NCI-H226 (cell line): ENCODE results near the gene NAA16.
"Not testable (repeated sequence)": the region's sequence is repeated elsewhere in the genome, so short reads cannot be mapped to it uniquely, and the experiment has no call there.

ENCODE experiments used
- DNase-seq: peaks from one replicate; pipeline ENCODE4 v3.0.0-alpha.2; 2015

Gene NAA16

DNA sequence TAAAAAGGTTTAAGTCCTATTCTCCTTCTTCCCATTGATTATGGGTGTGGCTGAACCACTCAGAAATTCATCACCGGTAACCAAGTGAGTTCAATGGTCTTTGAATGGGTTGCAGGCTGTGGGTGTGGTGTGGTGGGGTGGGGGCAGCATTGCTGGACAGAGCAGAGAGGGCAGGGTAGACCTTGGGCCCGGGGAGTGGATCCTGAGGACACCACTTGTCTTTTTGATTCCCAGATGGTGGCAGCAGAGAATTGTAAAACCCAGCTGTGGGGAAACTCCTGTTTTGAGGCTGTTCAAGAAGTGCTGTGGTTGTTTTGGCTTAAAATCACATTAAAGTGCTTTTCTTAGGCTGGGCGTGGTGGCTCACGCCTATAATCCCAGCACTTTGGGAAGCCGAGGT lies 100.5 kb downstream of the NAA16 start:
- DNase-seq = no peak

DNA sequence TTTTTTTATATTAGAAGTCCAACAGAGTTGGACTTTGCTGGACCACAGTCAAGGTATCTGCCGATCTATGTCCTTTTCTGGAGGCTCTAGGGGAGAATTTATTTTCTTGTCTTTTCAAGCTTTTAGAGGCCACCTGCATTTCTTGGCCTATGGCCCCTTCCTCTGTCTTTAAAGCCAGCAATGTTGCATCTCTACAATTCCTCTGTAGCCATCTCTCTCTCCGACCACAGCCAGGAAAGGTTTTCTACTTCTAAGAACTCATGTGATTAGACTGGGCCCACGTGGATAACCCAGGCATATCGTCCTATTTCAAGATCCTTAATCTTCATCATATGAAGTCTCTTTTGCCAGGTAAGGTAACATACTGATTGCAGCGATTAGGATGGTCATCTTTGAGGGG lies 102.8 kb downstream of the NAA16 start:
- no peak for DNase-seq

DNA sequence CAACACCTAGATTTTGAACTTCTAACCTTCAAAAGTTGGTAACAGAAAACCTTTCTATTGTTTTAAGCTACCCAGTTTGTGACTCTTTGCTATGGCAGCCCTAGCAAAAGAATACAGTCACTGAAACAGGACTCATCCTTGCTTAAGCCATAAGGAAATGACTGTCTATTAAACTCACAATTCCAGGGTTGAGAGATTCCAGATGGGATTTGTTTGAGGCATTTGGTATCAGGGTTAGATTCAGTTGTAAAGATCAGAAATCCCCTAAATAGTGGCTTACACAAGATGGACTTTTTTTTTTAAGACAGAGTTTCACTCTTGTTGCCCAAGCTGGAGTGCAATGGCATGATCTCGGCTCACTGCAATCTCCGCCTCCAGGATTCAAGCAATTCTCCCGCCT lies 105.2 kb downstream of the NAA16 start:
- DNase-seq = no peak

DNA sequence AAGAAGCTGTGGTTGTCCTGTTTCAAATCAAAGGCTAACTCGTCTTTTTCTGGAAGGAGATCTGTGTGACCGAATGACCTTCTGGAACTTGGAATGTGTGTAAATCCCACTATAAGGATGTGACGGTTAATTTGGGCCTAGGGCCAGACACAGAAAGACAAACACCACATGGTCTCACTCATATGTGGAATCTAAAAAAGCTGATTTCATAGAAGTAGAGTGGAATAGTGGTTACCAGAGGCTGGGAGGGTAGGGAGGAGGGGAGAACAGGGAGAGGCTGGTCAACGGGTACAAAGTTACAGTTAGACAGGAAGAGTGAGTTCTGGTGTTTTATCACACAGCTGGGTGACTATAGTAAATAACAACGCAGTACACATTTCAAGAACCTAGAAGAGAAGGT lies 107.0 kb downstream of the NAA16 start:
- no peak for DNase-seq

DNA sequence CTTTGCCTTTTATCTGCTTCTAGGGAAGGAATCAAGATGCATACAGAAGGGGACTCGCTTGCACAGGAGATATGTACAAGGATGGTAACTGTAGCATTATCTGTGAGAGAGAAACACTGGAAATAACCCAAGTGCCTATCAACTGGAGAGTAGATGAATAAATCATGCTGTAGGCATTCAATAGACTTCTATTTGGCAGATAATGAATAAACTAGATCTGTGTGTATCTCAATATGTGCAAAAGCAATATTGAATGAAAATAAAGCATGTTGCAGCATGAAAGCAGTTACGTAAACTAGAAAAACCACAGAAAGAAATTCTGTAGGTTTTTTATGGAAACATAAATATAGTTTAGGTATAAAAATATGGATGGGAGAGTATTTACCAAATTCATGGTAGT lies 107.7 kb downstream of the NAA16 start:
- DNase-seq = no peak

DNA sequence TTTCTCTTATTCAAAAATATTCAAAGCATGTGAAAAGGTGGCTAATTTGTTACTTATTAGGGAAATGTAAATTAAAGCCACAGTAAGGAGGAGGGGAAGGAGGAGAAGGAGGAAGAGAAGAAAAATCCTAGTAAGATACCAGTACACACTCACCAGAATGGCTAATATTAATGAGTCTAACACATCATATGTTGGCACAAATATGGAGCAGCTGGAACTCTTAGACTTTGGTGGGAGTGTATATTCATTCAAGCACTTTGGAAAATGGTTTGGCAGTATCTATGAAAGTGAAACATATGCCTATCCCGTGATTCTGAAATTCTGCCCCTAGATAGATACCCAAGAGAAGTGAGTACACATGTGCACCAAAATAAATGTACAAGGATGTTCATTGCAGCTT lies 108.1 kb downstream of the NAA16 start:
- no peak for DNase-seq

DNA sequence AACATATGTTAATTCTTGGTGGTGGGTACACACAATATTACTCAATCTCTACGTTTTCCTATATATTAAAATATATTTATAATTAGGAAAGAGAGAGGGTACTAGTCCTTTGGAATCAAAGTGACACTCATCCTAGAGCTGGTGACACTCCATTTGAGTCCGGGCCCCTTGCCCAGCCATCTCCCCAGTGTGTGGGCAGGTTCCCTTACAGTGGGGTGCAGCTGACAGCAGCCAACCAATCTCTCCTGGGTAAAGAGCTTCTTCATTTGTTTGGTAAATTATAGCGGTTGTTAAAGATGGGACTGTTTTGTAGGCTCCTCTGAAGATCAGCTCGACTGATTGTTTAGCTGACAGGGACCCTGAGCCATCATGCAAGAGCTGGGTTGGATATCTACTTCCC lies 109.1 kb downstream of the NAA16 start:
- no peak for DNase-seq

DNA sequence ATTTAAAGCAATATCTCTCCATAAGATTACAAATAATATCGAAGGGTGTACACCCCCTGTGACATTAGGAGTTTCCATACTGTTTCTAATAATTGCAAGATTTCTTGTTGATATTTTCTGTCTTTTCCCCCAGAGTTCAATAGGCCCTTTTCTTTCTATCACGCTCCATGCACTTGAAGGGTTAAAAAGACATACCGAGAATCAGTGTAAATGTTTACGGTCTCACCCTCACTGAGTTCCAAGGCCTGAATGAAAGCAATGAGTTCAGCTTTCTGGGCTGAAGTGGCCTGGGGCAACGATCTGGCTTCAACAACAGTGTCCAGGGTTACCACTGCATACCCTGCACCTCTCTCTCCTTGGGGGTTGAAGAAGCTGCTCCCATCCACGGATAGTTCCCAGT lies 110.3 kb downstream of the NAA16 start:
- not testable (repeated sequence) for DNase-seq

DNA sequence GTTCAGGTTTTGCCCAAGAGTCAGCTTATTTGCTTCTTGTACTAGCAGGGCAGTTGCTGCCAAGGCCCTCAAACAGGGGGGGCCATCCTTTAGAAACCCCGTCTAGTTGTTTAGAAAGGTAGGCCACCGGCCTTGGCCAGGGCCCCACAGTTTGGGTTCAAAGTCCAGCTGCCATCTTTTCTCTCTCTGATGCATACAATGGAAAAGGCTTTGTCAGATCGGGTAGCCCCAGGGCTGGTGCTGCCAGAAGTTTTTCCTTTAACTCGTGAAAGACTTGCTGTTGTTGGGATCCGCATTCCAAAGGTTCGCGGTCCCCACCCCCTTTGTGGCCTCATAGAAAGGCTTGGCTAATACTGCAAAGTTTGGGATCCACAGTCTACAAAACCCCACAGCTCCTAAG lies 110.9 kb downstream of the NAA16 start:
- not testable (repeated sequence) for DNase-seq

DNA sequence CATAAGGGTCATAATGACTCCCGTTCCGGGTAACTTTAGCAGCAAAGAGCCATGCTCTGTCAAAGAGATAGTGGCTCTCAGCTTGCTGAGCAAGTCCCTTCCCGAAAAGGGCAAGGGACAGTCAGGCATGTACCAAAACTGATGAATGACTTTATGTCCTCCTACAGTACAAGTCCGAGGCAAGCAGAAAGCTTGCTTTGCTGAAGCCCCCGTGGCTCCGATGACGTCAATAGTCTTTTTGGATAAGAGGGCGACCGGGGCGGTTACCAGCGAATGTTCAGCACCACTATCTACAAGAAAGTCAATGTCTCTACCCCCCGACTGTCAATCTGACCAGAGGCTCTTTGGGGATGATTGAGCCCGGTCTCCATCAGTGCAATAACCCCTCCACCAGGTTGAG lies 112.2 kb downstream of the NAA16 start:
- not testable (repeated sequence) for DNase-seq

DNA sequence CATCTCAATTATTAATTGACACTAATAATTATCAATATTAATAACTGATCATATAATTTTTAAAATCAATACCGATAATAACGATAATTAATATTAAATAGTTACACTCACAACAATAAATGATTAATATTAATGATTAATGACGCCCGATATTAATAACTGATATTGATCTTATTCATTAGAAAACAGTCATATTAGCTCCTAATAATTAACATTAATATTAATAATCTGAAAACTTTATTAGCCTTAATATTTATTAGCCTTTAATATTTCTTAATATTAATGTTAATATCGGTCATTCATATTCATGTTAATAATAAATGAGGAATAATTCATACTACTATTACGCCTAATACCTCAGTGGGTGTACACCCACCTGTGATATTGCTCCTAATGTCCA lies 113.6 kb downstream of the NAA16 start:
- DNase-seq = not testable (repeated sequence)

DNA sequence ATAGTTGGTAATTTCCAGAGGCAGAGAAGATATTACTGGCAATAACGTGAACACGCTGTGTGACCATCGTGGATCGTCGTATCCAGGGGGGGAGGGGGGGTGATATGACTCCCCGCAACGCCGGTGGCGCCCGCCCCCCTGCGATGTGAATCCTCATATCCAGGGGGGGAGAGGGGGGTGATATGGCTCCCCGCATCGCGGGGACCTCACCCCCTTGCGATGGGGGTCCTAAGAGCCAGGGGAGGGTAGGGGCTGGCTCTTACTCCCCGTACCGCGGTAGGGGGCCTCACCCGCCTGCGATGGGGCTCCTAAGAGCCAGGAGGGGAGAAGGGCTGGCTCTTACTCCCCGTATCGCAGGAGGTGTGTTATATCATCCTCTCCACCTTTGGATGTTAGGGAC lies 115.0 kb downstream of the NAA16 start:
- no peak for DNase-seq
